ENCODE measurements around the gene PPP1R9B. TPM values are rescaled to one million over a fixed set of nuclear protein-coding genes. Genes with fewer than 3 reads are reported as not detected.

PPP1R9B gene
- total RNA-seq, 1 donor from 2014 or later, result 92.6 TPM

- H3K4me3 ChIP-seq, result peak overlapping the region; percentile 2
- H3K4me1 ChIP-seq, result peaks cover 41% of the 10 kb centered on the region
- DNase-seq, result peak; percentile 87
- no peaks in the 10 kb centered on the region for H3K27me3 ChIP-seq (ENCODE audit: low read depth)
- H3K9me3 ChIP-seq, result no peaks in the 10 kb centered on the region
- intact Hi-C loops (cut with DNase I), result no loop called here
- TF ChIP-seq CTCF (IDR thresholded peaks at IDR 0.05), result peak; percentile 93
- peak; percentile 89 to 90 for ATAC-seq
- peaks cover 97% of the 10 kb centered on the region for H3K36me3 ChIP-seq
- H3K27ac ChIP-seq, result peak overlapping the region; percentile 49
Observed at GRCh38 chr17:50139950-50140885, 10.3 kb downstream of the PPP1R9B start.

GRCh38 chr17:50139185-50139783 is 11.2 kb downstream of the PPP1R9B start:
- ATAC-seq (no peak), DNase-seq (no peak)
- H3K27me3 ChIP-seq (ENCODE audit: low read depth), result no peaks in the 10 kb centered on the region
- H3K9me3 ChIP-seq, result no peaks in the 10 kb centered on the region
- peaks cover 97% of the 10 kb centered on the region for H3K36me3 ChIP-seq
- H3K4me3 ChIP-seq, result no peak overlapping the region
- TF ChIP-seq CTCF (IDR thresholded peaks at IDR 0.05), result no peak
- peak overlapping the region; percentile 9 for H3K27ac ChIP-seq
- intact Hi-C loops (cut with DNase I), result no loop called here
- H3K4me1 ChIP-seq, result peaks cover 34% of the 10 kb centered on the region

- no peak overlapping the region for H3K27ac ChIP-seq
- intact Hi-C loops (cut with DNase I), result no loop called here
- H3K9me3 ChIP-seq, result no peaks in the 10 kb centered on the region
- no peak overlapping the region for H3K4me3 ChIP-seq
- H3K36me3 ChIP-seq, result peaks cover 76% of the 10 kb centered on the region
- no peaks in the 10 kb centered on the region for H3K27me3 ChIP-seq (ENCODE audit: low read depth)
- no peak for TF ChIP-seq CTCF (IDR thresholded peaks at IDR 0.05)
- DNase-seq (no peak), ATAC-seq (no peak)
- H3K4me1 ChIP-seq, result peaks cover 40% of the 10 kb centered on the region
Observed at GRCh38 chr17:50137042-50137441, 13.4 kb downstream of the PPP1R9B start.

- no peak for TF ChIP-seq CTCF (IDR thresholded peaks at IDR 0.05)
- DNase-seq, result no peak
- H3K9me3 ChIP-seq, result no peaks in the 10 kb centered on the region
- no peaks in the 10 kb centered on the region for H3K27me3 ChIP-seq (ENCODE audit: low read depth)
- intact Hi-C loops (cut with DNase I), result no loop called here
- no peak overlapping the region for H3K27ac ChIP-seq
- no peak for ATAC-seq
- no peak overlapping the region for H3K4me3 ChIP-seq
- H3K36me3 ChIP-seq, result peaks cover 68% of the 10 kb centered on the region
- H3K4me1 ChIP-seq, result peaks cover 31% of the 10 kb centered on the region
Observed at GRCh38 chr17:50136096-50136687, 14.3 kb downstream of the PPP1R9B start.

- H3K4me3 ChIP-seq, result no peak overlapping the region
- DNase-seq, result no peak
- no peak for TF ChIP-seq CTCF (IDR thresholded peaks at IDR 0.05)
Observed at GRCh38 chr17:50135316-50136095, 15.0 kb downstream of the PPP1R9B start.

More at GRCh38 chr17:50135316-50136095, 15.0 kb downstream of the PPP1R9B start:
- Histone ChIP-seq H3K36me3 (peaks cover 61% of the 10 kb centered on the region), H3K4me1 (peaks cover 28% of the 10 kb centered on the region), H3K27ac (no peak overlapping the region), H3K27me3 (ENCODE audit: low read depth) (peaks cover 5% of the 10 kb centered on the region), H3K9me3 (no peaks in the 10 kb centered on the region)
- intact Hi-C loops (cut with DNase I), result no loop called here
- ATAC-seq, result no peak
